SJCRH30 (cell line): ENCODE results near the gene TMA7. TPM values are rescaled to one million over a fixed set of nuclear protein-coding genes. Genes with fewer than 3 reads are reported as not detected.
"Not testable (repeated sequence)": the region's sequence is repeated elsewhere in the genome, so short reads cannot be mapped to it uniquely, and the experiment has no call there.

Experiments
- DNase-seq, 2 experiments: peaks; one replicate each; pipeline ENCODE4 v3.0.0-alpha.2; 2015 to 2020
- H3K27ac ChIP-seq: fragments of 250-450 bp; sonication (Bioruptor Pico); 2 replicates; pipeline ENCODE4 v1.5.1; 2020; ENCODE audit warnings: mild to moderate bottlenecking, moderate library complexity
- H3K27me3 ChIP-seq: fragments of 250-450 bp; sonication (Bioruptor Pico); 2 replicates; pipeline ENCODE4 v1.5.1; 2020; ENCODE audit warnings: mild to moderate bottlenecking, moderate library complexity
- H3K36me3 ChIP-seq: fragments of 250-450 bp; sonication (Bioruptor Pico); 2 replicates; pipeline ENCODE4 v1.5.1; 2020; ENCODE audit warnings: mild to moderate bottlenecking, moderate library complexity
- H3K4me1 ChIP-seq: fragments of 250-450 bp; sonication (Bioruptor Pico); 2 replicates; pipeline ENCODE4 v1.5.1; 2020; ENCODE audit warnings: mild to moderate bottlenecking, moderate library complexity
- H3K4me3 ChIP-seq: fragments of 250-450 bp; sonication (Bioruptor Pico); 2 replicates; pipeline ENCODE4 v1.5.1; 2020; ENCODE audit warnings: mild to moderate bottlenecking, moderate library complexity
- H3K9me3 ChIP-seq: fragments of 250-450 bp; sonication (Bioruptor Pico); replicated peaks from 2 replicates; pipeline ENCODE4 v1.5.1; 2020; ENCODE audit warnings: mild to moderate bottlenecking, moderate library complexity
- total RNA-seq: library from RNA; depleted of rRNA; stranded (reverse); fragments of >200 nt; shearing (Covaris generic); gene quantifications from 2 replicates; pipeline ENCODE4 v1.2.3, GENCODE V29; 2014

The TMA7 gene
- total RNA-seq, 1 experiment from 2014 or later, result 498 TPM

DNA sequence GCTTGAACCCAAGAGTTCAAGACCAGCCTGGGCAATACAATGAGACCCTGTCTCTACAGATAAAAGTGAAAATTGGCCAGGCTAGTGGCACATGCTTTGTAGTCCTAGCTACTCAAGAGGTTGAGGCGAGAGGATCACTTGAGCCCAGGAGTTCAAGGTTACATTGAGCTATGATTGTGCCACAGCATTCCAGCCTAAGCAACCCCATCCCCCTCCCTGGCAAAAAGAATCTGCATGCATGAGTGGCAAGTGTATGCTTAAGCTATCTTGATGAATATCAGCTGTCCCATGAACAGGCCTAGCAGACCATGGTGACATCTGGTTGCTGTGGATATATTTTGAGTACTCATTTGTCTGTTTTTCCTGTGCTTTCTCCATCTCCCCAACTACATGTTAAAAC lies 11.2 kb downstream of the TMA7 start:
- H3K4me3 ChIP-seq, result no peak overlapping the region
- no peak for DNase-seq
- H3K4me1 ChIP-seq, result peaks cover 3% of the 10 kb centered on the region; the same call in 1 of the 2 replicates
- H3K27me3 ChIP-seq, result no peaks in the 10 kb centered on the region
- H3K9me3 ChIP-seq, result no peaks in the 10 kb centered on the region
- no peak overlapping the region for H3K27ac ChIP-seq
- peaks cover 22% of the 10 kb centered on the region for H3K36me3 ChIP-seq

DNA sequence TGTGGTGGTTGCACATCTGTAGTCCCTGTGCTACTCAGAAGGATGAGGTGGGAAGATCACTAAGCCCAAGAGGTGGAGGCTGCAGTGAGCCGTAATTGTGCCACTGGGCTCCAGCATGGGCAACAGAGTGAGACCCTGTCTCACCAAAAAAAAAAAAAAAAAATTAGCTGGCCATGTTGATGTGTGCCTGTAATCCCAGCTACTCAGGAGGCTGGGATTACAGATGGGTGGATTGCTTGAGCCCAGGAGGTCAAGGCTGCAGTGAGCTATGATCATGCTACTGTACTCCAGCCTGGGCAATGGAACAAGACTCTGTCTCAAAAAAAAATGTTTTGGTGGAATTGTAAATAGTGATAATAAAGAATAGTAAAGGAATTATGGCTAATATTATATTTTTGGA lies 16.4 kb downstream of the TMA7 start:
- no peak for DNase-seq
- no peaks in the 10 kb centered on the region for H3K27me3 ChIP-seq
- no peak overlapping the region for H3K27ac ChIP-seq
- H3K9me3 ChIP-seq, result no peaks in the 10 kb centered on the region
- H3K4me3 ChIP-seq, result no peak overlapping the region
- H3K36me3 ChIP-seq, result peaks cover 45% of the 10 kb centered on the region
- H3K4me1 ChIP-seq, result no peaks in the 10 kb centered on the region

GRCh38 chr3:48459331-48459730 lies 19.3 kb downstream of the TMA7 start:
- DNase-seq, result no peak
- Histone ChIP-seq H3K36me3 (peaks cover 33% of the 10 kb centered on the region), H3K27ac (no peak overlapping the region), H3K4me3 (no peak overlapping the region), H3K27me3 (no peaks in the 10 kb centered on the region), H3K9me3 (no peaks in the 10 kb centered on the region), H3K4me1 (no peaks in the 10 kb centered on the region)

DNA sequence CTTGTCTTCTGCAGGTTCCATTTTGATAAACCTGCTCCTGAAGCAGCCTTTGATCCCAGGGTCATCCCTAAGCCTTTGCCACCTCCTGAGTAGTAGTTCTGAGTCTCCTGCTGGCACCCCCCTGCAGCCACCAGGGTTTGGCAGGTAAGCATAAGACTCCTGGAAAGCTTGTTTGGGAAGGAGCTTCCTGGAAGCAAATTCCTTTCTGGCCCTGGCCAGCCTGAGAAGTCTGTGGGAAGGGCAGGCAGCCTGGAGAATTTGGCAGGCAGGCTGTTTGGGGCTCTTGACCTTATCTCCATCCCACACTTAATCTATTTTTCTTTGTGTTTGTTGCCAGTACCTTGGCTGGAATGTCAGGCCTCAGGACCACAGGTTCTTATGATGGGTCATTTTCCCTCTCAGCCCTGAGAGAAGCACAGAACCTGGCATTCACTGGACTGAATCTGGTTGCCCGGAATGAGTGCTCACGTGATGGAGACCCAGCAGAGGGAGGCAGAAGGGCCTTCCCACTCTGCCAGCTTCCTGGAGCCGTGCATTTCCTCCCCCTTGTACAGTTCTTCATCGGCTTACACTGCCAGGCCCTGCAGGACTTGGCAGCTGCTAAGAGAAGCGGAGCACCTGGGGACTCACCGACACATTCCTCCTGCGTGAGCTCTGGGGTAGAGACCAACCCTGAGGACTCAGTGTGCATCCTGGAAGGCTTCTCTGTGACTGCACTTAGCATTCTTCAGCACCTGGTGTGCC lies 19.9 kb downstream of the TMA7 start:
- no peaks in the 10 kb centered on the region; the same call in 1 of the 2 replicates for H3K4me1 ChIP-seq
- peaks cover 29% of the 10 kb centered on the region for H3K36me3 ChIP-seq
- no peak overlapping the region for H3K27ac ChIP-seq
- no peaks in the 10 kb centered on the region for H3K27me3 ChIP-seq
- H3K4me3 ChIP-seq, result no peak overlapping the region
- H3K9me3 ChIP-seq, result no peaks in the 10 kb centered on the region
- no peak for DNase-seq

GRCh38 chr3:48460517-48460902 lies 20.5 kb downstream of the TMA7 start:
- Histone ChIP-seq H3K27ac (no peak overlapping the region), H3K27me3 (no peaks in the 10 kb centered on the region), H3K4me3 (no peak overlapping the region), H3K9me3 (no peaks in the 10 kb centered on the region), H3K36me3 (peaks cover 27% of the 10 kb centered on the region), H3K4me1 (peaks cover 3% of the 10 kb centered on the region; the same call in 1 of the 2 replicates)
- DNase-seq, result no peak

GRCh38 chr3:48461767-48462166 lies 21.7 kb downstream of the TMA7 start:
- not testable (repeated sequence) for H3K27me3 ChIP-seq, H3K4me3 ChIP-seq, H3K4me1 ChIP-seq, DNase-seq, H3K9me3 ChIP-seq, H3K27ac ChIP-seq
- H3K36me3 ChIP-seq, result peaks cover 27% of the 10 kb centered on the region

DNA sequence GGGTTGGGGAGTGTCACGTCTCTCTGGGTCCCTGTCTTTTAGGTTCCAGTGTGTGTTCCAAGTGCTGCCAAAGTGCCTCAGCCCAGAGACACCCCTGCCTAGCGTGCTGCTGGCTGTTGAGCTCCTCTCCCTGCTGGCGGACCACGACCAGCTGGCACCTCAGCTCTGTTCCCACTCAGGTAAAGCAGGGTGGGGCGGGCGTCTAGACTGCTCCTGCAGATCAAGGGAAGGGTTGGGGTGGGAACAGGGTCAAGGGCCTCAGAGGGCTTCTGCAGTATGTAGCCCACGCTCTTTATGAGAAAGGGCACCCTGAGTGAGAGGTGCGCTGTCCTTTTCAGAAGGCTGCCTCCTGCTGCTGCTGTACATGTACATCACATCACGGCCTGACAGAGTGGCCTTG lies 23.6 kb downstream of the TMA7 start:
- no peak for DNase-seq
- Histone ChIP-seq H3K4me3 (no peak overlapping the region), H3K36me3 (peaks cover 20% of the 10 kb centered on the region), H3K9me3 (no peaks in the 10 kb centered on the region), H3K27ac (no peak overlapping the region), H3K27me3 (no peaks in the 10 kb centered on the region), H3K4me1 (peaks cover 6% of the 10 kb centered on the region; the same call in 1 of the 2 replicates)

- H3K36me3 ChIP-seq, result peaks cover 9% of the 10 kb centered on the region; the same call in 1 of the 2 replicates
- H3K27me3 ChIP-seq, result no peaks in the 10 kb centered on the region
- no peak overlapping the region for H3K4me3 ChIP-seq
- no peak overlapping the region for H3K27ac ChIP-seq
- H3K9me3 ChIP-seq, result no peaks in the 10 kb centered on the region
- DNase-seq, result no peak
- peaks cover 10% of the 10 kb centered on the region for H3K4me1 ChIP-seq
Measured at GRCh38 chr3:48464713-48465221, 24.7 kb downstream of the TMA7 start.

GRCh38 chr3:48465237-48465530 lies 25.1 kb downstream of the TMA7 start:
- Histone ChIP-seq H3K36me3 (peaks cover 7% of the 10 kb centered on the region; the same call in 1 of the 2 replicates), H3K9me3 (no peaks in the 10 kb centered on the region), H3K4me1 (peaks cover 14% of the 10 kb centered on the region), H3K4me3 (no peak overlapping the region), H3K27ac (peak overlapping the region; percentile 95), H3K27me3 (no peaks in the 10 kb centered on the region)
- no peak for DNase-seq

GRCh38 chr3:48465531-48466378 lies 25.7 kb downstream of the TMA7 start:
- H3K36me3 ChIP-seq, result peaks cover 3% of the 10 kb centered on the region; the same call in 1 of the 2 replicates
- peak; percentile 97 for DNase-seq
- peak overlapping the region; percentile 59 for H3K4me3 ChIP-seq
- peak overlapping the region; percentile 95 for H3K27ac ChIP-seq
- peaks cover 18% of the 10 kb centered on the region for H3K4me1 ChIP-seq
- H3K27me3 ChIP-seq, result no peaks in the 10 kb centered on the region
- no peaks in the 10 kb centered on the region for H3K9me3 ChIP-seq

DNA sequence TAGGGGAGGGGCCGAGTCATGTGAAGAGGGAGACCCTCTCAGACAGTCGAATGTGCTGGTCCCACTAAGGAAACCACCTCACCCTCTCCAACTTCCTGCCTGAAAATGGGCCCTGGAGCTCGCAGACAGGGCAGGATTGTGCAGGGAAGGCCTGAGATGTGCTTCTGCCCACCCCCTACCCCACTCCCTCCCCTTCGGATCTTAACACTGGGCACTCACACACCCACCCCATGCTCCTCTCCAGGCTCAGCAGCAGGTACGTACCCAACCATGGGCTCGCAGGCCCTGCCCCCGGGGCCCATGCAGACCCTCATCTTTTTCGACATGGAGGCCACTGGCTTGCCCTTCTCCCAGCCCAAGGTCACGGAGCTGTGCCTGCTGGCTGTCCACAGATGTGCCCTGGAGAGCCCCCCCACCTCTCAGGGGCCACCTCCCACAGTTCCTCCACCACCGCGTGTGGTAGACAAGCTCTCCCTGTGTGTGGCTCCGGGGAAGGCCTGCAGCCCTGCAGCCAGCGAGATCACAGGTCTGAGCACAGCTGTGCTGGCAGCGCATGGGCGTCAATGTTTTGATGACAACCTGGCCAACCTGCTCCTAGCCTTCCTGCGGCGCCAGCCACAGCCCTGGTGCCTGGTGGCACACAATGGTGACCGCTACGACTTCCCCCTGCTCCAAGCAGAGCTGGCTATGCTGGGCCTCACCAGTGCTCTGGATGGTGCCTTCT lies 26.5 kb downstream of the TMA7 start:
- peak overlapping the region; percentile 59 for H3K4me3 ChIP-seq
- no peaks in the 10 kb centered on the region for H3K36me3 ChIP-seq
- H3K9me3 ChIP-seq, result no peaks in the 10 kb centered on the region
- peak; percentile 26 to 35 for DNase-seq
- H3K27ac ChIP-seq, result peak overlapping the region; percentile 95
- H3K4me1 ChIP-seq, result peaks cover 18% of the 10 kb centered on the region
- no peaks in the 10 kb centered on the region for H3K27me3 ChIP-seq

DNA sequence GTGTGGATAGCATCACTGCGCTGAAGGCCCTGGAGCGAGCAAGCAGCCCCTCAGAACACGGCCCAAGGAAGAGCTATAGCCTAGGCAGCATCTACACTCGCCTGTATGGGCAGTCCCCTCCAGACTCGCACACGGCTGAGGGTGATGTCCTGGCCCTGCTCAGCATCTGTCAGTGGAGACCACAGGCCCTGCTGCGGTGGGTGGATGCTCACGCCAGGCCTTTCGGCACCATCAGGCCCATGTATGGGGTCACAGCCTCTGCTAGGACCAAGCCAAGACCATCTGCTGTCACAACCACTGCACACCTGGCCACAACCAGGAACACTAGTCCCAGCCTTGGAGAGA lies 27.0 kb downstream of the TMA7 start:
- Histone ChIP-seq H3K27me3 (no peaks in the 10 kb centered on the region), H3K27ac (peak overlapping the region; percentile 95; the same call in 1 of the 2 replicates), H3K4me1 (peaks cover 18% of the 10 kb centered on the region), H3K4me3 (peak overlapping the region; percentile 59), H3K9me3 (no peaks in the 10 kb centered on the region), H3K36me3 (no peaks in the 10 kb centered on the region)
- DNase-seq, result no peak

DNA sequence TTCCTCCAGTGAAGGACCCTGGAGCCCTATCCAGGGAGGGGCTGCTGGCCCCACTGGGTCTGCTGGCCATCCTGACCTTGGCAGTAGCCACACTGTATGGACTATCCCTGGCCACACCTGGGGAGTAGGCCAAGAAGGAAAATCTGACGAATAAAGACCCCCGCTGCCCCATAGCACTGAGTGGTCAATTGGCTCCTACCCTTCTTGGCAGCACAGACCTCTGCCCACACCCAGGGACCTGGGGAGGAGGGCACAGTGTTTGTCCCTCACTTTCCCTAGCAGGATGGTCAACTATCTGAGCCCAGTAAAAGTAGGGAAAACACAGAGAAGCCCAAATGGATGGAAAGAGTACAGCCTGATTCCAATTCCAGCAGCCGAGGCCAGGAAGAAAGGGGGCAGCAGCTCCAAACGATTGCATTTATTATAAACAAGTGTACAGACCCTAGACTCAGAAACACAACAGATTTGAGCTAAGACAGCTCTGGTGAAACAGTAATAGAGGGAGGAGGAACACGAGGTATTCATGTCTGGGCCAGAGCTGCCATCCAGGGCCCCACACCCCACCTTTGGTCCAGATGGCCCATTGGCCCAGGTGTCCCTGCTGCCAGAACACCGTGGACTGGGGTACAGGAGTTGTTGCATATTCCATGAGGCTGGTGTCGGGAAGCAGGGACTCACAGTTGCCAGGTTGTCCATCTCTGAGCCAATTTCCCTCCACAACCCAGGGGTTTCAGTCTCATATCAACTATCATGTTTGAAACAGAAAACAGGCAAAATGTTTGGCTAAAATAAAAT lies 27.6 kb downstream of the TMA7 start:
- Histone ChIP-seq H3K27ac (no peak overlapping the region), H3K9me3 (no peaks in the 10 kb centered on the region), H3K36me3 (no peaks in the 10 kb centered on the region), H3K4me3 (no peak overlapping the region), H3K27me3 (no peaks in the 10 kb centered on the region), H3K4me1 (peaks cover 18% of the 10 kb centered on the region)
- no peak for DNase-seq

GRCh38 chr3:48468329-48468731 lies 28.3 kb downstream of the TMA7 start:
- Histone ChIP-seq H3K36me3 (no peaks in the 10 kb centered on the region), H3K4me1 (peaks cover 20% of the 10 kb centered on the region), H3K9me3 (no peaks in the 10 kb centered on the region), H3K27me3 (no peaks in the 10 kb centered on the region), H3K27ac (no peak overlapping the region), H3K4me3 (no peak overlapping the region)
- DNase-seq, result no peak
